ENCODE measurements around the gene TRIM54.
"Not testable (repeated sequence)": the region's sequence is repeated elsewhere in the genome, so short reads cannot be mapped to it uniquely, and the experiment has no call there.

TRIM54 gene

DNA sequence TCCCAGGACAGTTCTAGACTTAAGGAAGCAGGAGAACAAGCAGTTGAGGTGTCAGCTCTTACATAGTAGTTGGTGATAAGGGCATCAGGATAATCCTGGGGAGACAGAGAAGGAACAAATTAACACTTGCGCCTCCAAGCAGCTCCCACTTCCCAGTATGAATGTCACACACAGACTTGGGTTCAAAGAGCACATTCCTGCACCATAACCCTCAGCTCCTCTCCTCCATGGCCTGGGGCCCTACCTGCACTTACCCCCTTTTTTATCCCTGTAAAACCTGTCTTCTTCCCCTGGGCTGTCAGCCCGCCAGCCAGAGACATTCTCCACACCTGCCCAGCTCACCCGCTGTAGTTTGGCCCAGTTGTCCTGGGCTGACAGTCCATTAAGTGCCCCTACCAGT lies 29.9 kb downstream of the TRIM54 start:
- no peak for DNase-seq (ENCODE audit: low read depth in 2 of 2)

DNA sequence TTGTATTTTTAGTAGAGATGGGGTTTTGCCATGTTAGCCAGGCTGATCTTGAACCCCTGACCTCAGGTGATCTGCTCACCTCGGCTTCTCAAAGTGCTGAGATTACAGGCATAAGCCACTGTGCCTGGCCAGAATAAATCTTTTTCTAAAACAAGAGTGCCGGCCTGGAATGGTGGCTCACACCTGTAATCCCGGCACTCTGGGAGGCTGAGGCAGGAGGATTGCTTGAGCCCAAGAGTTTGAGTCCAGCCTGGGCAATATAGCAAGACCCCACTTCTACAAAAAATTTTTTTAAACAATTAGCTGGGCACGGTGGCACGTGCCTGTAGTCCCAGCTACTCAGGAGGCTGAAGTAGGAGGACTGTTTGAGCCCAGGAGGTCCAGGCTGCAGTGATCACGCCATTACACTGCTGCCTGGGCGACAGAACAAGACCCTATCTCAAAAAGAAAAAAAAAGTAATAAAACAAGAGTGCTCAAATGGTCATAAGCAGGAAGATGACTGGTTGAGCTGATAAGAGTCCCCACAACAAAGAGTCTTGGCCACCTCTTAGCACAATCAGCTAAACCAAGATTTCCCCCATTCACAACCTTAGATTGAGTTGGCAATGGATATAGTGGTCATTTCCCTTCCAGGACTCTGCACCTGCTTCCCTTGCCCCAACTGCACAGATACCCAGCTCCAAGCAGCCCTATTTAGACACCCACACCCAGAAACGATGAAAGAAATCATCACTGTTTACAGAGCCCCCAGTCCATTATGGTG lies 31.8 kb downstream of the TRIM54 start:
- DNase-seq (ENCODE audit: low read depth in 2 of 2): no peak

DNA sequence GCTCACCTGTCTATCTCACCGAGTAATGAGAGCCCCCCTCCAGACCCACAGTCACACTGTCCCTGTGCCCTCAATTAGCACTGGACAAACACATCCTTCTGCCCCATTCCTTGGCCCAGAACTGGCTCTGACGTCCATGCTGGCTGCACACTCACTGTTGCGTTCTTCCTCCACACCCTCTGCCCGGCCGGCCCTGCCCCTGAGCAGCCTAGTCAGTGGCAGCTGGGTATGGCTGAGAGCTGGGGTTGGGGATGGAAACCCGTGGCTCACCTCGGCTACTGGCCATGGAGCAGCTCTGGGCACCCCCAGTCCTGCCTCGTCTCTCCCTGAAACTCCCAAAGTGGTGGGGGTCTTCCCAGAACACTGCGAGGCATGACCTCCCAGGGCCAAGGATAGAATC lies 32.5 kb downstream of the TRIM54 start:
- no peak for DNase-seq (ENCODE audit: low read depth in 2 of 2)

- DNase-seq (ENCODE audit: low read depth in 2 of 2): no peak
These were observed 32.9 kb downstream of the TRIM54 start for GRCh38 chr2:27315122-27315521.

DNA sequence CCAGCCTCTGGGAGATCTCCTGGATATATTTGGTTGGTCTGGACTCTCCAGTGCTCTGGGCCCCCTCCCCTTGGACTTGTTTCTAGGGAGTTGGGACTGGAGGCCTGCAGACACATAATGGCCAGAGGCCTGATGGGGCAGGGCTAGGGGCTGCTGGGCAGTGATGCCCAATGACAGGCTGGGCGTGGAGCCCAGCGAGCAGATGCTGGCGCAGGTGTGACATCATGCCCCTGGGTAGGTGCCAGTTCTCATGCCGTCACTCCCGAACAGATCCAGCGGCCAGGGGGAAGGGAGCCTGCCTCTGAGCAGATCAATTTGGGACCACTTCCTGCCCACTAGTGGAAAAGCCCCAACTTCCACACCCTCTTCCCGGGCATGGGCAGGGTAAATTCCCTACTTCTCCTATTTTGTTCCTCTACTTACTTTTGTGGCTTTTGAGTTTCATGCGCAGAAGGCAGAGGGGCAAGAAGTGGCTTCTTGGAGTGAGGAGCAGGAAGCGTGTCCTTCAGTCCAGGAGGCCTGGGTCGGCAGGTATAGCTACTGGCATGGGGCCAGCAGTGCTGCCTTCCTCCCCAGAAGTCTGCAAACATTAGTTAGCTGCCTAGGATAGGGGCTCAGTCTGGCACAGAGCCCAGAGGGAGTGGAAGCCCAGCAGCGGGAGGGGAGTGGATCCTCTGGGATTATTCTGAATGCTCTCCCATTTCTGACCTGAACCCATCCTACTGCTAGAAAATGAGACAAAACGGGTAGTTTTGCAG lies 34.6 kb downstream of the TRIM54 start:
- DNase-seq (ENCODE audit: low read depth in 2 of 2): no peak

DNA sequence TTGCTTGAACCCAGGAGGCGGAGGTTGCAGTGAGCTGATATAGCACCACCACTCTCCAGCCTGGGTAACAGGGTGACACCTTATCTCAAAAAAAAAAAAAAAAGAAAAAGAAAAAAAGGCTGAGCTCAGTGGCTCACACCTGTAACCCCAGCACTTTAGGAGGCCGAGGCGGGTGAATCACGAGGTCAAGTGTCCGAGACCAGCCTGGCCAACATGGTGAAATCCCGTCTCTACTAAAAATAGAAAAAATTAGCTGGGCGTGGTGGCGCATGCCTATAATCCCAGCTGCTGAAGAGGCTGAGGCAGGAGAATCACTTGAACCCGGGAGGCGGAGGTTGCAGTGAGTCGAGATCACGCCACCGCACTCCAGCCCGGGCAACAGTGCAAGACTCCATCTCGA lies 37.6 kb downstream of the TRIM54 start:
- DNase-seq (ENCODE audit: low read depth in 2 of 2): not testable (repeated sequence)

DNA sequence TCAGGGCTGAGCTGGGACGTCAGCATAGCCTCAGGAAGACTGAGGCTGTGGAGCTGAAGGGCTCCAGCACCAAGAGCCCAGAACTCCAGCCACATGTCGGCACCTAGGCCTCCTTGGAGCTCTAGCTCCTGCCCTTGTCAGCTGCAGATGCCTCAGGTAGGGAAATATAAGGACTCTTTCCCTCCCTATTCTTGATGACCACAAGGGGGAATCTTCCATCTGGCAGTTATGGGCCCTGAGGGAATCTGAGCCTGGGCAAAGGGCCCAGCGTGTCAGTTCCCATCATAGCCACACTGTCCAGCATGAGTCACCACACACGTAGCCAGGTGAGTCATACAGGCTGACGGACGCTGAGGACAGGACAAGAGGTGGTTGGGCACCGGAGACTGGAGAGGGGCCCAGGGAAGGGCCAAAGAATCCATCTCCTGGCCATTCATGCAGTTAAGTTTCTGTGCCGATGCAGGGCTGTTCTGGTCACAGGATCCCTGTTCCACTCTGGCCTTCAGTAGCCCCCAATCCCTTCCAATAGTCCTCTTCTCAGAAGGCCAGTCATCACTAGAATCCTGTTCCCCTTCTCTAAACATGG lies 38.8 kb downstream of the TRIM54 start:
- DNase-seq (ENCODE audit: low read depth in 2 of 2): no peak

DNA sequence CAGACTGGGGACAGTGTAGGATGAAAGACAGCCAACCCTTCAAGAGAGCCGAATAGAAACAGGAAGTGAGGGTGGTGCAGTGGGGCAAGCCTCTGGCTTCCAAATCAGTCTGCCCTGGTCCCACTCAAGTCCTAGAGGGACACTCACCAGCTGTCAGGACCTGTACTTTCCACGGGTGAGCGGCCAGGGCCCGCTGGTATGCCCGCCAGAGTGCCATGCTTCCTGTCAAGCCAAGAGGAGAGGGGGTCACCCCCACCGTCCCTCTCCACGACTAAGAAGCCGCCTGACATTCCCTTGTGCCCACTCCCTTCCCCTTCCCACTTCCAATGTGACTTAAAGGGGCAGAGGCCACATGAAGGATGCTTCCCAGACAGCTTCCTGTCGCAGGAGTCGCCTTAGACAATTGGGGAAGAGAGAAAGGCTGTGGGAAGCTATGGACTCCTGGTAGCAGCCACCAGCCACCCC lies 40.1 kb downstream of the TRIM54 start:
- no peak for DNase-seq (ENCODE audit: low read depth in 2 of 2)

DNA sequence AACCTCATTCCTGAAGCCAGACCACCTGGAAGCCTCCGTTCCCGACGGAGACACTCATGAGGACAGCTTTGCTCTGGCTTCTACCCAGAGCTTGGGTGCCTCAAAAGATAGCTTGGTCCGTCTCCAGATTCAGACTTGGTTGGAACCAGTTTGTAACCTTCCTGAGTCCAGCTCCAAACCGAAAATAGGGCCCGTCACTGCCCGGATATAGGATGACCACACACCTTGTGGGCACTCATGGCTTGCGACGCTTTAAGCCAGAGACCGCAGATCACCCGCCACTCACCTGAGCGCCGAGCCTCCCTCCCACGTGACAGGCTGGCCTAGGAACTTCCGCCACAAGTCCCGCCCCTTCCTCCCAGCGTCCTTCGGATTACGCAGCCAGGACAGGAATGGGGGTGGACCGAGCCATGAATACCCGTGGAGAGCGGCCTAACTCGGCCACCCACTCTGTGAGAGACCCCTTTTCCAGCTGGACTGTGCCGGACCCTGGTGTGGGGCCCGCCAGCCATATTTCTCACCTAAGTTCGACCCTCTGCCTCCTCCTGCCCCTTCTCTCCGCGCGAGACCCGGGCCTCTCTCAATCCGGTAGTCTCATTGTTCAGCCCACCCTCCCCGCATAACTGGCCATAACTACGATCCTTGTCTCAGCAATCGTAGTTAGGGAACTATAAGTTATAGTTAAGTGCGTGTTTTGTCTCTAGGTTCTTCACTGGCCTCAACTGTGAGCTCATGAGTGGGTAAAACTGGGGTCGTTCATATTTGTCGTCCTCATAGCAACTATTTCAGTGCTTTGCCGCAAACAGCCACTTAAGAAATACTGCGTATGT lies 40.8 kb downstream of the TRIM54 start, which contains the start of gene MPV17:
MPV17 (minus strand) TSS at position 332 of the 830 bp plus-strand sequence. CDS start 580 bp downstream, outside the sequence.
- peak; percentile 78 to 86 for DNase-seq (ENCODE audit: low read depth in 2 of 2)

- no peak for DNase-seq (ENCODE audit: low read depth in 2 of 2)
These were observed 41.5 kb downstream of the TRIM54 start for GRCh38 chr2:27323596-27324285.

- no peak for DNase-seq (ENCODE audit: low read depth in 2 of 2)
These were observed 42.5 kb downstream of the TRIM54 start for GRCh38 chr2:27324720-27325119.

GRCh38 chr2:27335311-27335710 lies 53.1 kb downstream of the TRIM54 start:
- no peak for DNase-seq (ENCODE audit: low read depth in 2 of 2)

DNA sequence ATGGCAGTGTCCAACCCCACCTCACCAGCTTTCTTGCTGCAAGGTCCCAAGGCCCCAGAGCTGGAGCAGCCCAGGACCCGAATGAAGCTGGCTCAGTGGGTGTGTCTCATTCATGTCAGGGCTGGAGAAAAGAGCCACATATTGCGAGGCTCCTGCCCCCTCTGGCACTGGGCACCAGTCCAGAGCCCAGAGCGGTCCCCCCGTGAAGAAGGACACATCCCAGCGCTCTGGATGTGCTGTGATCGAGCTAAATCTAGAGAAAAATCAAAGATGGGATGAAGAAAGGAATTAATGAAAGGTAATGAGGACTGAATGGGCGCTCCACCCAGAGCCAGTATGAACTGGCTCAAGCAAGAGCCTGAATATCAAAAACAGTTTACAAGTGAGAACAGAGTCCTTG lies 53.9 kb downstream of the TRIM54 start:
- DNase-seq (ENCODE audit: low read depth in 2 of 2): no peak

DNA sequence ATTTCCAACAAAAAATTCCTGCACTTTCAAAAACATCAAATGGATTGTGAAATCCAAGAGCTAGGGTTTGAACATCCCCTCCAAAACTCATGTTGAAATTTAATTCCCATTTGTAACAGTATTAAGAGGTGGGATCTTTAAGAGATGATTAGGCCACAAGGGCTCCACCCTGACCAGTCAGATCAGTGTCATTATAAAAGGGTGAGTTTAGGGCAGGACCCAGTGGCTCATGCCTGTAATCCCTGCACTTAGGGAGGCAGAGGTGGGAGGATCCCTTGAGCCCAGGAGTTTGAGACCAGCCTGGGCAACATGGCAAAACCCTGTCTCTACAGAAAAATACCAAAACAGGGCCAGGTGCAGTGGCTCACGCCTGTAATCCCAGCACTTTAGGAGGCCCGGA lies 65.4 kb downstream of the TRIM54 start:
- DNase-seq (ENCODE audit: low read depth in 2 of 2): no peak

- DNase-seq (ENCODE audit: low read depth in 2 of 2): no peak
These were observed 68.0 kb downstream of the TRIM54 start for GRCh38 chr2:27350106-27350693.

- no peak for DNase-seq (ENCODE audit: low read depth in 2 of 2)
These were observed 69.8 kb downstream of the TRIM54 start for GRCh38 chr2:27351802-27352598.

DNA sequence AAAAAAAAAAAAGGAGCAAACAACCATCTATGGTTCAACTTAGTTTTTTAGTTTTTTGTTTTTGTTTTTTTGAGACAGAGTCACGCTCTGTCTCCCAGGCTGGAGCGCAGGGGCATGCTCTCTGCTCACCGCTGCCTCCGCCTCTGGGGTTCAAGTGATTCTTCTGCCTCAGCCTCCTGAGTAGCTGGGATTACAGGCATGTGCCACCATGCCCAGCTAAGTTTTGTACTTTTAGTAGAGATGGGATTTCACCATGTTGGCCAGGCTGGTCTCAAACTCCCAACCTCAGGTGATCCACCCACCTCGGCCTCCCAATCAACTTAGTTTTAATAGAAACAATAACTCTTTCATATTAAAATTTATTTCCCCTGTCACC lies 71.1 kb downstream of the TRIM54 start:
- DNase-seq (ENCODE audit: low read depth in 2 of 2): not testable (repeated sequence)

DNA sequence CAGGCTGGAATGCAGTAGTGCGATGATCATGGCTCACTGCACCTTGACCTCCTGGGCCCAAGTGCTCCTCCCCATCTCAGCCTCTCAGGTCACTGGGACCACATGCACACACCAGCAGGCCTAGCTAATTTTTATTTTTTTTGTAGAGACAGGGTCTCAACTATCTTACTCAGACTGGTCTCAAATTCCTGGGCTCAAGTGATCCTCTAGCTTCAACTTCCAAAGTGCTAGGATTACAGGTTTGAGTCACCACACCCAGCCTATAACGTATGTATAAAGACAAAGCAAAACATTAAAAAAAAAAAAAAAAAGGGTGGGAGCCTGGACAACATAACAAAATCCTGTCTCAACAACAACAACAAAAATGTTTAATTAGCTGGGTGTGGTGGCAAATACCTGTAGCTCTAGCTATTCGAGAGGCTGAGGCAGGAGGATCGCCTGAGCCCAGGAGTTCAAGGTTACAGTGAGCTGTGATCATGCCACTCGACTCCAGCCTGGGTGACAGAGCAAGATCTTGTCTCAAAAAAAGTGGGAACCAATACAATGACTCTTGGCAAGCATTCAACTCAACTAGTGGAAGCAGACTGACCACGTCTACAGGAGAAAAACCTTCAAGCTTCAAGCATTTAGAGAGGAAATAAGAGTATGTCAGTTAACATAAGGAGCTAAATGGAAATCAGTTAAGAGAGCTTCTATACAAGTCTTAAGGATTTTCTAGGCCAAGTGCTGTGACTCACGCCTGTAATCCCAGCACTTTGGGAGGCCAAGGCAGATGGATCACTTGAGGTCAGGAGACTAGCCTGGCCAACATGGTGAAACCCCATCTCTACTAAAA lies 71.8 kb downstream of the TRIM54 start:
- DNase-seq (ENCODE audit: low read depth in 2 of 2): no peak

DNA sequence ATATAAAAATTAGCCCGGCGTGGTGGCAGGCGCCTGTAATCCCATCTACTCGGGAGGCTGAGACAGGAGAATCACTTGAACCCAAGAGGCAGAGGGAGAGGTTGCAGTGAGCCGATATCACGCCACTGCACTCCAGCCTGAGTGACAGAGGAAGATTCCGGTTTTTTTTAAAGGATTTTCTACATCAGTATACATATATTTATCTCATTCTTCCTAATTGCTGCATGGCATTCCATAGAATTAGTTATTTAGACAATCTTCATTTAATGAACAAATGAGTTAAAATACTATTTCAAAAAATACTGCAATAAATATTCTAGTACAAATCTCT lies 72.3 kb downstream of the TRIM54 start:
- no peak for DNase-seq (ENCODE audit: low read depth in 2 of 2)
